ENCODE measurements around the gene SELENON. TPM values are rescaled to one million over a fixed set of nuclear protein-coding genes. Genes with fewer than 3 reads are reported as not detected.

Gene SELENON
- total RNA-seq, 2 experiments from 2014 or later: 13.7 to 14.4 TPM

- Mint-ChIP-seq H3K27me3 (peaks cover 9% of the 10 kb centered on the region), H3K27ac (peak overlapping the region; percentile 81), H3K4me1 (peaks cover 72% of the 10 kb centered on the region), H3K4me3 (peak overlapping the region; percentile 63), H3K36me3 (ENCODE audit: low read depth) (no peaks in the 10 kb centered on the region), H3K9me3 (no peaks in the 10 kb centered on the region)
- ChIA-PET CTCF (interaction anchor here (0.7 to 1.3 kb wide), 4 partner anchors 12 to 180 kb away, joined by 3 to 4 read pairs (median 3); partner anchors contain the start of gene MTFR1L), POLR2A (interaction anchor here (0.7 kb wide), 1 partner anchor 191 kb away, joined by 5 read pairs; no protein-coding TSS in a partner anchor)
- no peak for DNase-seq
These were observed 550 bp upstream of the SELENON start for GRCh38 chr1:25799352-25799934.

GRCh38 chr1:25800703-25801377 is 847 bp downstream of the SELENON start:
- H3K9me3 Mint-ChIP-seq: no peaks in the 10 kb centered on the region
- ChIA-PET POLR2A (no interaction called here), CTCF (interaction anchor here (0.7 to 1.9 kb wide), 8 partner anchors 10 to 242 kb away, joined by 3 to 4 read pairs (median 3); no protein-coding TSS in a partner anchor)
- H3K27ac Mint-ChIP-seq: peak overlapping the region; percentile 63
- peaks cover 68% of the 10 kb centered on the region for H3K4me1 Mint-ChIP-seq
- peaks cover 6% of the 10 kb centered on the region for H3K27me3 Mint-ChIP-seq
- H3K4me3 Mint-ChIP-seq: peak overlapping the region; percentile 76
- DNase-seq: no peak
- H3K36me3 Mint-ChIP-seq (ENCODE audit: low read depth): no peaks in the 10 kb centered on the region

- Mint-ChIP-seq H3K27me3 (peaks cover 5% of the 10 kb centered on the region), H3K27ac (no peak overlapping the region), H3K4me3 (no peak overlapping the region), H3K4me1 (peaks cover 48% of the 10 kb centered on the region), H3K9me3 (no peaks in the 10 kb centered on the region), H3K36me3 (ENCODE audit: low read depth) (no peaks in the 10 kb centered on the region)
- ChIA-PET CTCF (interaction anchor here (0.6 to 1.4 kb wide), 2 partner anchors 18 to 184 kb away, joined by 3 to 4 read pairs; no protein-coding TSS in a partner anchor), POLR2A (no interaction called here)
- DNase-seq: no peak
These were observed 2.9 kb downstream of the SELENON start for GRCh38 chr1:25802915-25803314.

- Mint-ChIP-seq H3K36me3 (ENCODE audit: low read depth) (no peaks in the 10 kb centered on the region), H3K27ac (no peak overlapping the region), H3K27me3 (peaks cover 5% of the 10 kb centered on the region), H3K9me3 (no peaks in the 10 kb centered on the region), H3K4me3 (no peak overlapping the region), H3K4me1 (peaks cover 43% of the 10 kb centered on the region)
- CTCF ChIA-PET: interaction anchor here (0.6 kb wide), 1 partner anchor 18 kb away, joined by 3 read pairs; no protein-coding TSS in a partner anchor
- DNase-seq: no peak
- POLR2A ChIA-PET: no interaction called here
These were observed 3.4 kb downstream of the SELENON start for GRCh38 chr1:25803368-25803767.

- no peak for DNase-seq
These were observed 4.4 kb downstream of the SELENON start for GRCh38 chr1:25804244-25804963.

GRCh38 chr1:25804964-25805862 is 5.2 kb downstream of the SELENON start:
- DNase-seq: no peak
- H3K4me1 Mint-ChIP-seq: peaks cover 34% of the 10 kb centered on the region
- H3K27me3 Mint-ChIP-seq: peaks cover 5% of the 10 kb centered on the region
- H3K27ac Mint-ChIP-seq: no peak overlapping the region
- no peak overlapping the region for H3K4me3 Mint-ChIP-seq
- no peaks in the 10 kb centered on the region for H3K9me3 Mint-ChIP-seq
- ChIA-PET POLR2A (no interaction called here), CTCF (no interaction called here)
- no peaks in the 10 kb centered on the region for H3K36me3 Mint-ChIP-seq (ENCODE audit: low read depth)

More at GRCh38 chr1:25804244-25804963, 4.4 kb downstream of the SELENON start:
- no peaks in the 10 kb centered on the region for H3K36me3 Mint-ChIP-seq (ENCODE audit: low read depth)
- no peak overlapping the region for H3K4me3 Mint-ChIP-seq
- H3K27ac Mint-ChIP-seq: no peak overlapping the region
- no peaks in the 10 kb centered on the region for H3K9me3 Mint-ChIP-seq
- H3K27me3 Mint-ChIP-seq: peaks cover 5% of the 10 kb centered on the region
- H3K4me1 Mint-ChIP-seq: peaks cover 38% of the 10 kb centered on the region
- POLR2A ChIA-PET: no interaction called here
- CTCF ChIA-PET: no interaction called here

- no peaks in the 10 kb centered on the region for H3K9me3 Mint-ChIP-seq
- peaks cover 3% of the 10 kb centered on the region for H3K27me3 Mint-ChIP-seq
- no peaks in the 10 kb centered on the region for H3K36me3 Mint-ChIP-seq (ENCODE audit: low read depth)
- POLR2A ChIA-PET: no interaction called here
- DNase-seq: no peak
- no peak overlapping the region for H3K27ac Mint-ChIP-seq
- peaks cover 30% of the 10 kb centered on the region for H3K4me1 Mint-ChIP-seq
- CTCF ChIA-PET: interaction anchor here (0.5 kb wide), 1 partner anchor 400 kb away, joined by 3 read pairs; no protein-coding TSS in a partner anchor
- no peak overlapping the region for H3K4me3 Mint-ChIP-seq
These were observed 5.9 kb downstream of the SELENON start for GRCh38 chr1:25805863-25806225.

- Mint-ChIP-seq H3K9me3 (no peaks in the 10 kb centered on the region), H3K4me3 (no peak overlapping the region), H3K27me3 (peaks cover 3% of the 10 kb centered on the region), H3K4me1 (peaks cover 28% of the 10 kb centered on the region), H3K36me3 (ENCODE audit: low read depth) (no peaks in the 10 kb centered on the region), H3K27ac (no peak overlapping the region)
- ChIA-PET POLR2A (no interaction called here), CTCF (interaction anchor here (0.7 to 1.5 kb wide), 3 partner anchors 97 to 198 kb away, joined by 3 to 4 read pairs (median 3); no protein-coding TSS in a partner anchor)
- DNase-seq: no peak
These were observed 6.4 kb downstream of the SELENON start for GRCh38 chr1:25806418-25806817.

- no peak for DNase-seq
- ChIA-PET CTCF (interaction anchor here (0.6 to 1.5 kb wide), 5 partner anchors 12 to 1034 kb away, joined by 3 to 5 read pairs (median 3); partner anchors contain the start of gene MTFR1L), POLR2A (no interaction called here)
- H3K27me3 Mint-ChIP-seq: peaks cover 3% of the 10 kb centered on the region
- H3K4me3 Mint-ChIP-seq: no peak overlapping the region
- no peaks in the 10 kb centered on the region for H3K36me3 Mint-ChIP-seq (ENCODE audit: low read depth)
- no peaks in the 10 kb centered on the region for H3K9me3 Mint-ChIP-seq
- peaks cover 16% of the 10 kb centered on the region for H3K4me1 Mint-ChIP-seq
- no peak overlapping the region for H3K27ac Mint-ChIP-seq
These were observed 7.7 kb downstream of the SELENON start for GRCh38 chr1:25807480-25808390.

GRCh38 chr1:25808481-25809244 is 8.7 kb downstream of the SELENON start:
- peaks cover 10% of the 10 kb centered on the region for H3K4me1 Mint-ChIP-seq
- CTCF ChIA-PET: interaction anchor here (0.5 to 1.3 kb wide), 5 partner anchors 11 to 694 kb away, joined by 3 to 4 read pairs (median 3); partner anchors contain the start of gene MTFR1L
- H3K27ac Mint-ChIP-seq: no peak overlapping the region
- no peak for DNase-seq
- H3K4me3 Mint-ChIP-seq: no peak overlapping the region
- H3K9me3 Mint-ChIP-seq: no peaks in the 10 kb centered on the region
- peaks cover 3% of the 10 kb centered on the region for H3K27me3 Mint-ChIP-seq
- no peaks in the 10 kb centered on the region for H3K36me3 Mint-ChIP-seq (ENCODE audit: low read depth)
- POLR2A ChIA-PET: no interaction called here

Measured in activated CD4-positive, alpha-beta T cell treated with anti-CD3 and anti-CD28 coated beads, Interleukin-2, amount 10 ng/mL, durations not matched to agents 7 days and 5 days (primary cell).